HG03196 (cell line): ENCODE data around the gene CHI3L2.
A peak's percentile ranks its signal among the peaks of the same experiment; 100 is the strongest.
"Not testable (repeated sequence)": the region's sequence is repeated elsewhere in the genome, so short reads cannot be mapped to it uniquely, and the experiment has no call there.

Experiments
- ATAC-seq: cut with Tn5 transposase; IDR thresholded peaks from one replicate; pipeline ENCODE4 v1.9.1; 2021; ENCODE audit not compliant: unreplicated experiment

The CHI3L2 gene

GRCh38 chr1:111202366-111202706, 25.2 kb upstream of the CHI3L2 start:
- ATAC-seq: no peak

GRCh38 chr1:111202707-111203623, 24.5 kb upstream of the CHI3L2 start:
- no peak for ATAC-seq

- ATAC-seq: peak; percentile 50
Observed at GRCh38 chr1:111203681-111204200, 23.8 kb upstream of the CHI3L2 start.

GRCh38 chr1:111204201-111204982, 23.1 kb upstream of the CHI3L2 start:
- peak; percentile 70 for ATAC-seq

GRCh38 chr1:111204983-111205713, 22.4 kb upstream of the CHI3L2 start:
- no peak for ATAC-seq

- ATAC-seq: no peak
Observed at GRCh38 chr1:111205714-111206050, 21.8 kb upstream of the CHI3L2 start.

- ATAC-seq: no peak
Observed at GRCh38 chr1:111208921-111209320, 18.6 kb upstream of the CHI3L2 start.

- no peak for ATAC-seq
Observed at GRCh38 chr1:111209622-111210021, 17.9 kb upstream of the CHI3L2 start.

- ATAC-seq: no peak
Observed at GRCh38 chr1:111211921-111212320, 15.6 kb upstream of the CHI3L2 start.

- ATAC-seq: no peak
Observed at GRCh38 chr1:111212634-111213335, 14.7 kb upstream of the CHI3L2 start.

GRCh38 chr1:111213412-111213811, 14.1 kb upstream of the CHI3L2 start:
- ATAC-seq: no peak

GRCh38 chr1:111214074-111214801, 13.3 kb upstream of the CHI3L2 start:
- ATAC-seq: no peak

- ATAC-seq: no peak
Observed at GRCh38 chr1:111214884-111215283, 12.6 kb upstream of the CHI3L2 start.

- not testable (repeated sequence) for ATAC-seq
Observed at GRCh38 chr1:111215285-111215684, 12.2 kb upstream of the CHI3L2 start.

GRCh38 chr1:111216751-111217150, 10.8 kb upstream of the CHI3L2 start:
- ATAC-seq: no peak

GRCh38 chr1:111217183-111217910, 10.2 kb upstream of the CHI3L2 start:
- no peak for ATAC-seq

GRCh38 chr1:111218701-111219556, 8.6 kb upstream of the CHI3L2 start:
- ATAC-seq: no peak

- ATAC-seq: peak; percentile 32
Observed at GRCh38 chr1:111219557-111220286, 7.8 kb upstream of the CHI3L2 start.
